Mucosa of gallbladder (tissue), 1 donor: Measurements from ENCODE around the gene ACOX1. TPM values are rescaled to one million over a fixed set of nuclear protein-coding genes. Genes with fewer than 3 reads are reported as not detected.

Experiments
- DNase-seq: peaks from one replicate; pipeline ENCODE4 v3.0.0-alpha.2; 2020; ENCODE audit warnings: low spot score
- total RNA-seq: library from RNA; stranded (reverse); gene quantifications from one replicate; pipeline ENCODE4 v1.2.1, GENCODE V29; 2021
- donor health status: DM: no; HTN: no; CAD: no.

Gene ACOX1
- total RNA-seq, 1 donor from 2014 or later: 102 TPM

DNA sequence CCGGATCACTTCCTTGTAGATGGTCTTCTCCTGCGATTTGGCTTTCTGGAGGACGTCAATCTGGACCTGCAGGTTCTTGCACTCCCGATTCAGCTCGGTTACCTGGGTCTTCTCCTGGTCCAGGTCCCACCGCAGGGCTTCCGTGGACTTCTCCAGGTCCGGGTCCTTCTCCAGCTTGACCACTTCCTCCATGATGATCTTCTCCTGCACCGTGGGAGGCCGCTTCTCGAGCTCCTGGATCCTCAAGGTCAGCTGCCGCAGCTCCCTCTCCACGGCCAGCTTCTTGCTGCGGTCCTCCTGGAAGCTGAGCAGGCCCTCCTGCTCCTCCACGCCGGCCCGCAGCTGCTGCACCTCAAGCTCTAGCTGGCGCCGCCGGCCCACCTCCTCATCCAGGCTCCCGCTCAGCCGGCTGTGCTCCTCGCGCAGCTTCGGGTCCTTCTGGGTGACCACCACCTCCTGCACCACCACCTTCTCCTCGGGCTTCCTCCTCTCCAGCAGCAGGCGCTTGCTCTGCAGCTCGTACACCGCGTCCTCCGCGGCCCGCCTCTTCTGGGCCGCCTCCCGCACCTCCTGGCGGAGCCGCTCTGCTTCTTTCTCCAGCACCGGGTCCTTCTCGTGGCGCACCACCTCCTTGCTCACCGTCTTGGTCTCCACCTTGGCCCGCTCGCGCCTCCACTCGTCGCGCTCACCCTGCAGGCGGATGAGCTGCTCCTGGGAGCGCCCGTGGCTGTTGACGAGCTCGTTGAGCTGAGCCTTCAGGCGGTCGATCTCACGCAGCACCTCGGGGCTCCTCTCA is 29.9 kb upstream of the ACOX1 start:
- DNase-seq: no peak

DNA sequence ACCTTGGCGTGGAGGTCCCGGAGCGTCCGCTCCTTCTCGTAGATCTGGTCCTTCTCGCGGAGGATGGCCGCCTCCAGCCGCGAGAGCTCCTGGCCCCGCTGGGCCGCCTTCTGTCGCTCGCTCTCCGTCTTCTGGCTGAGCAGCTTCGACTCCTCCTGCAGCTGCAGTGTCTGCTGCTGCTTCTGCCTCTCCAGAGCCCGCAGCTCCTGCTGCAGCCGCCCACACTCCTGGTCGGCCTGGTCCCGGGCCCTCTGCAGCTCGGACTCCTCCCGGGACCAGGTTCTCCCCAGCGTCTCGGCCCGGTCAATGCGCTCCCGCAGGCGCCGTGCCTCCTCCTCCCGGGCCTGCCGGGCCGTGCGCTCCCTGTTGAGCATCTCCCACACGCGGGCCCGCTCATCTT is 29.2 kb upstream of the ACOX1 start:
- no peak for DNase-seq

DNA sequence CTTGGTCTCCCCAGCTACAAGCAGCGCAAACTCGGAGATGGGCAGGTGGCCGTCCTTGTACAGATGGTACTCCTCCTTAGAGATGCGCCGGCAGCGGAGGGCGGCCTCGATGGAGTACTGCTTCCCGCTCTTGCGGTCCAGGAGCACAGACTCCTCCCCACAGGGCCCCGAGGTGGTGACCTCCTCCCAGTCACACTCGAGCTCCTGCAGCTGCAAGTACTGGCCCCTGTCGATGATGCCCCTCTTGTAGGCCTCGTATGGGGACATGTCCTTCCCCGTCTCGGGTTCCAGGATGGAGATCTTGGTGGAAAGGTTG is 28.8 kb upstream of the ACOX1 start:
- DNase-seq: no peak

DNA sequence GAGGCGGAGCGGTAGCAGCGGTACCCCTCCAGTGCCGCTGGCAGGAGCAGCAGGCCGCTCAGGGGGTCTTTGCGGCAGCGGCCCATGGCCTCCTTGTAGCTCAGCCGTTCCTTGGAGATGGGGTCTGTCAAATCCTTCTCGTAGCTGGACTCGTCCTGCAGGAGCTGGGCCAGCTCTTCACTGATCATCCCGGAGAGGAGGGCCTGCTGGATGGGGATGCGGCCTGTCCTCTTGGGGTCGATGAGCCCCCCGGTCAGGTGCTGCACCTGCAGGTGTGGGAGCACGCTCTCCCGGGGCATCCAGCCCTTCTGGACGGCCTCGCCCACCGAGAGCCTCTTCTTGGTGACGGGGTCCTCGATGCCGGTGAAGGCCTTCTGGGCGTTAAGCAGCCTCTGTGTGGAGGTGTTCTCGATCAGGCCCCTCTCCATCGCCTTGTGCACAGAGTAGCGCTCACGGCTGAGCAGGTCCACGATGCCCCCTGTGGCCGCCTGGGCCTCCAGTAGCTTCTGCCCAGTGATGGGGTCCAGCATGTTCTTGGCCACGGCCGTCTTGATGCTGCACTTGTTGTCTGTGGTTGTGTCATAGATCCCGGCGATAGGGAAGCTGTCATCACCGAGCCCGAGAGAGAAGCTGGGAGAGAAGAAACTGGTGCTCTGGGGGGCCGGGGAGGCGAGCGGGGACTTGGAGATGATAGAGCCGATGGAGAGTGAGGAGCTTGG is 28.3 kb upstream of the ACOX1 start:
- no peak for DNase-seq

DNA sequence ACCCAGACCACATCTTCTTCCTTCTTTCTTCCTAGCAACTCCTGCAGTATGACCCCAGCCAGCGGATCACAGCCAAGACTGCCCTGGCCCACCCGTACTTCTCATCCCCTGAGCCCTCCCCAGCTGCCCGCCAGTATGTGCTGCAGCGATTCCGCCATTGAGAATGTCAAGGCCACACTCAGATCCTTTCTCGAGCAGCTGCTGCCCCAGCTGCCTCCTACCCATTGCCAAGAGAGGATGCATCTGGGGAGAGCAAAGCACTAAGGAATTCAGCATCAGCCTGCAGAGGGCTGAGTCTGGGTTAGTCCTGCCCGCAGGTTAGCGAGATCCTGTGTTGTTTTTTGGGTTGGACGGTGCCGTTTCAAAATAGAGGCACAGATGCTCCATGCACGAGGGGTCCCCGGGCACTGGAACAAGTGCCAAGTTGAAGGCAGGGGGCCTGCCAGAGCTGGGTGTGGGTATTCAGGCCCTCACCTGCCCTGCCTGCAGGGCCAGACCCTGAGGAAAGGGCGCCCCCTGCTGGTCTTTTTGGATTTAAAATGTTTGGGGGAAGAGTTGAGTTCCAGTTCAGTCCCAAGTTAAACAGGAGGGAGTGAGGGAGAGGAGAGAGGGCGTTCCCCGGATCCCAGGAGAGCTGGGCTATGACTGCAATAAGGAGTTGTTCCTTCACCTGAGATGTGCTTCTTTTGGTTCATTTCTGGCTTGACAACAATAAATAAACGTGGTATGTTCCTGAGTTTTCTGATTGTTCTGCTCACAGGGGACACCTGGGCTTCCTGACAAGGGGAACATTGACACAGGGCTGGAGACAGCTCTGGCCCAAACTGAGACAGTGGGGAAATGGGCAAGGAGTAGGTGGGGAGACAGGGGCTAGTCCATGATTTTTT is 26.5 kb upstream of the ACOX1 start:
- DNase-seq: peak; percentile 78

DNA sequence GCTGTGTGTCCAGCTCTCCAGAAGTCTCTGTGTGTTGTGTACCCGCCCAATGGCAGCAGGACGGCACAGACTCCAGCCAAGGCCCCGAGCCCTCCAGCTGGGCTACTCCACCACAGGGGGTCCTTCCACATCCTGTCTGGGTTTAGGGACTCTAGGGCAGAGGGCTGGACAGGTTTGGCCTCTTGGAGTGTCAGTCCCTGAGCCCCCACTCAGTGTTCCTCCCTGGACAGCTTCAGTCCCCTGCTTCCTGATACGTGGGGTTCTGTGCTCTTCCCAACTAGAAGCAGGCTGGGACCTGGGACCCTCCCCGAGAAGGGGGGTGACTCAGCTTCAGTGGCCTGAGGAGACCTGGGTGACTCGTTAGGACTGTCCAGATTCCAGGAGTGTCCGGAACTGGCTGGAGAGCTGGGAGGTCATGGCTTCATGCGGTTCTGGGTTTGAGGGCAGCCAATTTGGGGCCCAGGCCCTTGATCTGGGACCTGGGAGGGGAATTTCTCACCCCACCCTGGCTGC is 25.8 kb upstream of the ACOX1 start:
- DNase-seq: no peak

DNA sequence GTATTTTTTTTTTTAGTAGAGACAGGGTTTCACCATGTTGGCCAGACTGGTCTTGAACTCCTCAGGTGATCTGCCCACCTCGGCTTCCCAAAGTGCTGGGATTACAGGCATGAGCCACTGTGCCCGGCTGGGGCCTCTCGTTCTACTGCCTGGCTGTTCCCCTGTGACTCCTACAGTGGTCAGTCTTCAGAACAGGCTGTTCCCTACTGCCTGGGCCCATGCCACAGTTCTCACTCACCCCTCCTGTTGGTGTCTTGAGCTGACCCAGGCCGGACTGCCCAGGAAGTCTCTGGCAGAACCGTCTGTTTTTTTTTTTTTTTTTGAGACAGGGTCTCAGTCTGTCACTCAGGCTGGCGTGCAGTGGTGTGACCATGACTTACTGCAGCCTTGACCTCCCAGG is 24.9 kb upstream of the ACOX1 start:
- DNase-seq: no peak

DNA sequence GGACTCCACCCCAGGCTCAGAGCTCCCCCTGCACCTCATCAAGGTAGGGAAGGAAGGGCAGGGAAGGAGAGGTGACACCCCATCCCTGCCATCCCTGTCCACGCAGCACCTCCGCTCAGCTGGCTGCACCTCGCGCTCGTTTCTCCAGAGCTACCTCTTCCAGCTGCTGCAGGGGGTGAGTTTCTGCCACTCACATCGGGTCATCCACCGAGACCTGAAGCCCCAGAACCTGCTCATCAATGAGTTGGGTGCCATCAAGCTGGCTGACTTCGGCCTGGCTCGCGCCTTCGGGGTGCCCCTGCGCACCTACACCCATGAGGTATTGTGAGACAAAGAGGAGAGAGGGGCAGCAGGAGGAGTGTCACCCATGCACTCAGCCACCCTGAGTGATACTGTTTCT is 23.1 kb upstream of the ACOX1 start:
- no peak for DNase-seq

DNA sequence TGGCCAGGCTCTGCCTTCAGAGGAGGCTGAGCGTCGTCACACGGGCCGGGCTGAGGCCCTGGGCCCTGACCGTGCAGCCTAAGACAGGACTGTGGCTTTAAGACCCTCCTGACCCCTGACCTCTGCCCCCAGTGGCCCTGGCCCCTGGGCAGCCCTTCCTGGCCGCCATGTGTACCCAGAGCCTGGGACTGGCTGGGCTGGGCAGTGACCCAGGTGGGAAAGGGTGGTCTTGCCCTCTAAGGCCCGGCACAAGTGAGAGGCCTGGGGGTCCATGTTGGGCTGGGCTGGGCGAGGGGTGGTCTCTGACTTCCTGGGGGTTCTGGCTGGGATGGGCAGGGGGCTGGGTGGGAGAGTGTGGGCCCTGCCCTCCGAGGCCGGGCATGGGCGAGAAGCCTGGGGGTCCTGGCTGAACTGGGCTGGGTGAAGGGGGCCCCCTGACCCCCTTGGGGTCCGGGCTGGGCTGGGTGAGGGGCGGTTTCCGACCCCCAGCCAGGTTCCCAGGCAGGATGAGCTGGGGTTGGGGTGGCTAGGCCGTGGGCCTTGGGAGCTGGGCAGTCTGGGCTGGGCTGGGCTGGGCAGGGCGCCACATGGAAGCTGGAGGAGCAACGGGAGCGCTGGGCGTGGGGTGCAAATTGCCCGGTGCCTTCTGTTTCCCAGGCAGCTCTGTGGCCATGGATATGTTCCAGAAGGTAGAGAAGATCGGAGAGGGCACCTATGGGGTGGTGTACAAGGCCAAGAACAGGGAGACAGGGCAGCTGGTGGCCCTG is 22.0 kb upstream of the ACOX1 start, which contains the start of gene CDK3:
CDK3 (plus strand) TSS at position 101 of the 767 bp plus-strand sequence; CDS start at position 672, 571 bp downstream.
- DNase-seq: no peak

DNA sequence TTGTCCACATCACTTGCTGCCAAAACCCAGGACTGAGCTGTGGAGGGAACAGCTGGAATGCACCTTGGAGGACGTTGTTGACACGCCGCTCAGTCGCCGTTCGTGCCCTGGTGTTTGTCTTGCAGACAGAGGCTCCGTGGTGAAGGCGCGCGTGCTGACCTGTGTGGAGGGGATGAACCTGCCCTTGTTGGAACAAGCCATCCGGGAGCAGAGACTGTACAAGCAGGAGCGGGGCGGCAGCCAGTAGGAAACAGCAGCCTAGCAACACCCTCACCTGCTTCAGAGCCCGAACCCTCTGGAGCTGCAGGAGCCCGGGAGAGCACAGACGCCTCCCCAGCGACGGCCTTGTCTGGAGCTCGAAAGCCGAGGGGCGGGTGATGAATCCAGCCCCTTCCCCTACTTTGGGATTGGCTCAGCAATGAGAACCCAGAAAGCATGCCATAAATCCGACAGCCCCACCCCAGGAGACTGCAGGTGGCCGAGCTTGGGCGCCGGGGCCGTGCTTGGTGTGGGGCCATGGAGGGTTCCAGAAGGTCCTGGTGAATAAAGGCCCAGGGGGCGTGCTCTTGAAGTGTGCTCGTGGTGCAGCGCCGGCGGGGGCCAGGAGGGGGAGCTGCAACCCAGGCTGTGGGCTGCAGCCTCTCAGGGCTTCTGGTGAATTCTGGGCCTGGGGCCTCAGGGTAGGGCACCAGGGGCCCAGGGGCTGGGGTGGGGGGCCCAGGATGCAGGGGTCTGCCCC is 21.2 kb upstream of the ACOX1 start:
- DNase-seq: no peak

DNA sequence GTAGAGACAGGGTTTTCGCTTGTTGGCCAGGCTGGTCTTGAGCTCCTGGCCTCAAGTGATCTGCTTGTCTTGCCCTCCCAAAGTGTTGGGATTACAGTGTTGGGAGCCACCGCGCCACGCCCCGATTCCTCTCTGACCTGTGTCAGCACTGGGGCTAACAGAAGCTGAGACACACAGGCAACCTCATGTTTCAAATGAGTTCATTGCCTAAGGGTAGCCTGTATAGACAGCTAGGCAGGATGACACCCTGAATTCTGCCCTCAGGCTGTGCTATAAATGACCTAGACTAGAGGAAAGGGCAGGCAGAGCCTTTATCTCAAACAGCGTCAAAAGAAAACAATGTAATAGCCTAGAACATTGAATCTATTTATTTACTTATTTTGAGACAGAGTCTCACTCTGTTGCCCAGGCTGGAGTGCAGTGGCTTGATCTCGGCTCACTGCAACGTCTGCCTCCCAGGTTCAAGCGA is 19.4 kb upstream of the ACOX1 start:
- no peak for DNase-seq

DNA sequence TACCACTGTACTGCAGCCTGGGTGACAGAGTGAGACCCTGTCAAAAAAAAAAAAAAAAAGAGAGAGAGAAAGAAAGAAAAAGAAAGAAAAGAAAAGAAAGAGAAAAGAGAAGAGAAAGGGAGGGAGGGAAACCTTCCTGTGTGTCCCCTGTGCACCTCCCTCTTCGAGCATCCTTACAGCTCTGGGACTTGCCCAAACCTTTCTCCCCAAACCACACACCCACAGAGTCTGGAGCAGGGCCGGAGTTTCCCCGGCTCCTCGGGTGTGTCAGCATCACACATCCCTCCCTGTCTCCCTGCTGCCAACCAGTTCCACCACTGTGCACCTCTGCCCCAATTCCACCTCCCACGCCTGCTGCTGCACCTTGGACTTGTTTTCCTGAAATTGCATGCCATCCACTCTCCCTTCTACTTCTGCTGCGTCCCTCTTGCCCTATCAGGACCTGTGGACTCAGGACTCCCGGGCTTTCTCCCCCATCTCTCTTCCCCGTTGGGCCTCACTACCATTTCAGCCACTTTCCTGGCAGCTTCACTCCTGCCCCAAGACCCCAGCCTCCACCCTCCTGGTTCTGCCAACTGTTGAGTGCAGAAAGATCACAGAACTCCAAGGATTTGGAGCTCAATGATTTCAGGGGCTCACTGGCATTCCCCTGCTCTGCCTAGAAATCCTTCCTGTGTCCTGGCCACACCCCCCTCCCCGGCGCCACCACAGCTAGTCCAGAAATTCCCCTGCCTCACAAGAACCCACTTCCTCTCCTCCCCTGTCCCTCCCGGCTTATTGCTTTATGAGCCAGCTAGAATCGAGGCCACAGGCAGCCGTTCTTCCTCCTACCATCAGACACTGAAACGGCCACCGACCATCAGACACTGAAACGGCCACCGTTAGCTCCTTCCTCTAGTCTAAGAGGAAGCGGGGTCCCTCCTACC is 18.0 kb upstream of the ACOX1 start:
- peak; percentile 59 for DNase-seq

DNA sequence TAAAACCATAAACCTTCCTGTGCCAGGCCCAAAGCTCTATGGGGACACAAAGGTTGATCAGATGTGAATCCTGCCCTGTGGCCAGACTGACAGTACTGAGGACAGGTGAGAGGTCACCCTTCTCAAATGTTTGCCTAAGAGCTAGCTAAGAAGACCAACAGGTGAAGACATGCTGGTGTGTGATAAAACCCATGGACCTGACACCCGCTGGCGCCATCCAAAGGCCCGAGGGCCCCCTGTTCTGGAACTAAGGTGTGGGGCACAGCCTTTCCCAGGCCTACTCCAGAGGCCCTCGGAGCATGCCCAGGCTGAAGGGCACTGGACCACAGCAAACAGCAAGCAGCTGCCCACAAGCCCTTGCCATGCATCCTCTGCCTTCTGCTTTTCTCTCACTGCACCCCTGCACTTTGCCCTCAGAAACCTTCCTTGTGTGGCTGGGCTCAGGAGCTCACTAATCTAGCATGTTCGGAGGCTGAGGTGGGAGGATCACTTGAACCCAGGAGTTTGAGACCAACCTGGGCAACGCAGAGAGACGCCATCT is 16.5 kb upstream of the ACOX1 start:
- DNase-seq: no peak

DNA sequence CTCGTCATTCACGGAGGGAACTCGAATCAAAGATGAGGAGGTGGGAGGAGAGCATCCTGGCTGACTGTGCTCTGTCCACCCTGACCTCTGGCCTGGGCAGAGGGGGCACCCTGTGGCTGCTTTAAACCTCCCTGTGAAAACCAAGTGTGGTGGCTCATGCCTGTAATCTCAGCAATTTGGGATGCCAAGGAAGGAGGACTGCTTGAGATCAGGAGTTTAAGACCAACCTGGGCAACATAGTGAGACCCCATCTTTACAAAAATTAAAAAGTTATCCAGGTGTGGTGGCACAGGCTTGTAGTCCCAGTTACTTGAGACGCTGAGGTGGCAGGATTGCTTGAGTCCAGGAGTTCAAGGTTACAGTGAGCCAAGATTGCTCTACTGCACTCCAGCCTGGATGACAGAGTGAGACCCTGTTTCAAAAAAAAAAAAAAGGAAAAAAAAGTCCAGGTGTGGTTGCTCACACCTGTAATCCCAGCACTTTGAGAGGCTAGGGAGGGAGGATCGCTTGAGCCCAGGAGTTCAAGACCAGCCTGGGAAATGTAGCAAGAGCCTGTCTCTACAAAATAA is 15.9 kb upstream of the ACOX1 start:
- no peak for DNase-seq

DNA sequence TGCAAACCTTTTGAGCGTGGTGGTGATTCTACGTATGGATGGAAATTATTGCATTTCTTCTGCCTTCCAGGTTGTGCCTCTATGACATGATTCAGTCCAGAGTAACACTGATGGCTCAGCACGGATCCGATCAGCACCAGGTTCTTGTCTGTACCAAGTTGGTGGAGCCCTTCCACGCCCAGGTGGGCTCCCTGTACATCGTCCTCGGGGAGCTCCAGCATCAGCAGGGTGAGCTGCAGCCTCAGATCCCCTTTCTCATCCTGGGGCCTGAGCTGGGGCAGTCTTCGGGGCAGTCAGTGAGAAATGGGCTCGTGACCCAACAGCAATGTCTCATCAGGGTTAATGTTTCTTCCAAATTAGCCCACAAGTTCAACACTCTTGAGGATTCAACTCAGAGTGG is 12.4 kb upstream of the ACOX1 start:
- no peak for DNase-seq

DNA sequence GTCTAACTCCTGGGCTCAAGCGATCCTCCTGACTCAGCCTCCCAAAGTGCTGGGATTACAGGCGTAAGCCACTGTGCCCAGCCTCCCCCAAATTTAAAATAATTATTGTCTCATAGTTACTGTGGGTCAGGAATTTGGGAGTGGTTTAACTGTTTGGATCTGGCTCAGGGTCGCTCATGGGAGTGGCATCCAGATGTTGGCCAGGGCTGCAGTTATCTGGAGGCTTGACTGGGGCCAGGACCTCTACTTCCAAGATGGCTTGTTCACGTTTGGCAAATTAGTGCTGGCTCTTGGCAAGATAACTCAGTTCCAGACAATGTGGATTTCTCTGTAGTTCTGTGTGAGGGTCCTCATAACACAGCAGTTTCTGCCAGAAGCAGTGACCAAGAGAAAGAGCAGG is 8.1 kb upstream of the ACOX1 start:
- DNase-seq: no peak

DNA sequence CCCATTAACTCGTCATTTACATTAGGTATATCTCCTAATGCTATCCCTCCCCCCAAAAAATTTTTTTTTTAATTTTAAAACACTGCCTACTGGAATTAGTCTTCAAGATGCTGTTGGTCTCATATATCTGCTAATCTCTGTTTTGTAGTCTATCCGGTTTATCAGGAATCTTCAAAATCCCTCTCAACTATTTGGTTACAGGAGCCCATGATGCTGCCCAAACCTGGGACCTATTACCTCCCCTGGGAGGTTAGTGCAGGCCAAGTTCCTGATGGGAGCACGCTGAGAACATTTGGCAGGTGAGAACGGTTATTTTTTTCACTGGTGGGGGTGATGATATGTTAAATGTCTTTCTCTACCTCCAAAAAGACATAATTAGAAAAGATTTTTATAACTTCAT is 7.0 kb upstream of the ACOX1 start:
- DNase-seq: no peak

DNA sequence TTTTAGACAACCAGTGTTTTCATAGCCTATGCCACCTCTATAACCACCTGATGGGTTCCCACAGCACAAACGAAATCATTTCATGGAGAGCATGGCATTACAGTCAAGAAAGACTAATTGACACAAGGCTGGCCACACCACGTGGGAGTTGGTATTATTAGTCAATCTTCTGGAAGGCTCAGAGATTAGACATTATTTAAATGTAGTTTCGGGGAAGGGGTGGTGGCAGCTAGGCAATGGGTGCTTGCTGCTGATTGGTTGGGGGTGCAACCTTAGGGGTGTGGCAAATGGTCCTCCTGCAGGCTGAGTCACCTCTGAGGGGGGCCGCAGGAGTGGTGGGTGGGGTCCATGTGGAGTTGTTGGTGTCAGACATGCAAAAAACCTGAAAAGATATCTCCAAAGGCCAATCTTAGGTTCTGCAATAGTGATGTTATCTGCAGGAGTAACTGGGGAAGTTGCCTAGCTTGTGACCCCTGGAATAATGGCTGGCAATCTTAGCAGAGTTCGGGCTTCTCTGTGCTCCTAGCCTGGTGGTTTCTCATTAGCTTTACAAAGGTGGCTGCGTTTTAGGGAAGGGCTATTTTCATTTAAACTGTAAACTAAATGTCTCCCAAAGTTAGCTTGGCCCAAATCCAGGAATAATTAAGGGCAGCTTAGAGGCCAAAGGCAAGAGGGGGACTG is 4.7 kb upstream of the ACOX1 start:
- DNase-seq: no peak
